Epidermal melanocyte (primary cell): Measurements from ENCODE around the gene DCTD.

ENCODE experiments used
- DNase-seq: peaks from one replicate; pipeline ENCODE4 v3.0.0; 2011; ENCODE audit warnings: low spot score; ENCODE audit not compliant: insufficient read length

DCTD gene

DNA sequence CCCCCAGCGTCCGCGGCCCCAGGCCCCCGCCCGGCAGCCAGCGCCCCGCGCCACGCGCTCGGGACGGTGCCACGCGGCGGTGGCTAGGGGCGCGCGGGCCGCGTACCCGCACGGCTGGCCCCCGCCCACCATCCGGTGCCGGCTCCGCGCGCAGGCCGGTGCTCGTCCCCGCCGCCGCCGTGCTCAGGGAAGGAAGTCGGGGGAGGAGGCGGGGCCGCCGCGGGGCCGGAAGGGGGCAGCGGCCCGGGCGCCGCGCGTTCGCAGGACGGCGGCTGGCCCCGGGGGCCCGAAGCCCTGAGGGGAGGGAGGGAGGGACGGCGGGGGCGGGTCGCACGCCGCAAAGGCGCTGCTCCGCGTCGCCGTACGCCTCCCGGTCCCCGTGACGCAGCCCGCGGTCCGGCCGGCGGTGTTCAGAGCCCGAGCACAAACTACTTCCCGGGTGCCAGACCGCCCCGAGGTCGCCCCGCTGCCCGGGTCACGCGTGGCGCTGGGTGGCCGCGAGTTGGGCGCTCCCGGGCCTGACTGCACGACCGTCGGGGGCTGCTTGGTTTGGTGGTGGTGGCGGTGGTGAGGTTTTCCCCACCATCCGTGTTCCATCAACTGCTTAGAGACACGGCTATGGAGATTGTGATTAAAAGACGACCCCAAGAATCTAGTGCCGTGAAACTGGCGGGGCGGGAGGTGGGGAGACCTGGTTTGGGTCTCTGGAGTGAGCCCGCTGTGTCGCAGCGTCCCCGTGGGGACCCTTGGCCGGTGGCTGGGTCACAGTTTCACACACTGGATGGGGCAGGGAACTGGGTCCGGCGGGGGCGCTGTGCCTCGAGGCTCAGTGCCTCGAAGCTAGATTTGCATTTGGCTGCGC, at the start of gene DCTD:
TSS of gene DCTD (minus strand) at position 205 of the 862 bp plus-strand sequence. CDS start 1,818 bp downstream, outside the sequence.
- no peak for DNase-seq

DNA sequence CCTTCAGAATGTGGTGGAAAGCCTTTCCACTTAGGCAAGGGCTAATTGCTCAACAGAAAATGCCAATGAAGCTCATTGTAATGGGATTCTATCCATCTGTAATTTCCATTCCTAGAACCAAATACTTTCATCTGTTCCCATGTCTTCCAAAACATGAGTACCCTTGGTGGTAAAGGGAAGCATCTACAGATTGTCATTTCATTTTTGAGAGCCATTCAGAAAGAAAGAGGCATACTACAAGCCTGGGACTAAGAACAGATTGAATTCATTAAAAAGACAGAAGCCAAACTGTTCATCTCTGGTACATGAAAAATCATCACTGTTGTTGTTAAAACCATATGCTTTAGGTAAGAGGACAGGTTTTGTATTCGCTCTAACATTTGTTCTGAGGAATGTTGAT, 43.6 kb upstream of the DCTD start:
- DNase-seq, result no peak

DNA sequence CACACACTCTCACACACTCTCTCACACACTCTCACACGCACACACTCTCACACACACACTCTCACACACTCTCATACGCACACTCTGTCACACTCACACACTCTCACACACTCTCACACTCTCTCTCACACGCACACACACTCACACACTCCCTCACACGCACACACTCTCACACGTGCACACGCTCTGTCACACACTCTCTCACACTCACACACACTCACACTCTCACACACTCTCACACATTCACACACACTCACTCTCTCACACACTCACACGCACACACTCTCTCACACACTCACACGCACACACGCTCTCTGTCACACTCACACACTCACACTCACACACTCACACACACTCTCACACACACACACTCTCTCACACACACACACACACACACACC, 43.0 kb upstream of the DCTD start:
- no peak for DNase-seq

DNA sequence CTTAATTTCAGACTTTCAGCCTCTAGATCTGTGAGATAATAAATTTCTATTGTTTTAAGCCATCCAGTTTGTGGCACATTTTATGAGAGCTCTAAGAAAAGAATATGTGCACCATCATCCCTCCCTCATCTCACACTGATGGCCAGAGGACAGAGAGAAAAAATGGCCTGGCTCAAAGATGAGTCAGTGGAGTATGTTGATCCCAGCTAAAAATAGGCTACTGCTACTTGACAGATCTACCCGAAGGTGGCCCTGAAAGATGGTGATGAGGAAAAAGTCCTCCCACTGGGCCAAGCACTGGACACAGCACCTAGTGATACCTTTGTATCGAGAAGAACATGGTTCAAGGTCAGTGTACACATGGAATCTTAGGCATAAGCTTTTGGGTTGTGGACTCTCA, 38.2 kb upstream of the DCTD start:
- no peak for DNase-seq

DNA sequence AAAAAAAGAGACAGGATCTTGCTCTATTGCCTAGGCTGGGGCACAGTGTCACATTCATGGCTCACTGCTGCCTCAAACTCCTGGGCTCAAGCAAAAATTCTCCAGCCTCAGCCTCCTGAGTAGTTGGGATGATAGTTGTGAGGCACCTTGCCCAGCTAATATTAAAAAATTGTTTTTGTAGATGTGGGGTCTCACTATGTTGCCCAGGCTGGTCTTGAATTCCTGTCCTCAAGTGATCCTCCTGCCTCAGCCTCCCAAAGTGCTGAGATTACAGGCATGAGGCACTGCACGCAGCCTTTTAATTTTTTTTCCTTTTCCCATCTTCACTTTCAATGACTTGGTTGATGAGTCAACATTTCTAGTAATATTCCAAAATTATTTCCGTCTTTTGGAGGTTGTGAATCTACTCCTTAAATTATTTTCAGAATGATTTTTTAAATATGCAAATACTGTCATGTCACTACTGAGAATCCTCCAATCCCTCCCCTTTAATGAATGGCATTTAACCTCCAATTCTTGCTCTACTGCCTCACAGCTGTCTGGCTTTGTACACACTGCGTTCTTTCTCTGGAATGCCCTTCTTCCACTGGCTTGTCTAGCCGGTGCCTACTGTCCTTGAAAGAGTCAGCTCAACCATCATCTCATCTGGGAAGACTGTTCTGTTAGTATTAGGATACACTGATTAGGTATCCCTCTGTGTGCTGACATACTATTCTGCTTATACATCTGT, 27.5 kb upstream of the DCTD start:
- DNase-seq, result no peak

DNA sequence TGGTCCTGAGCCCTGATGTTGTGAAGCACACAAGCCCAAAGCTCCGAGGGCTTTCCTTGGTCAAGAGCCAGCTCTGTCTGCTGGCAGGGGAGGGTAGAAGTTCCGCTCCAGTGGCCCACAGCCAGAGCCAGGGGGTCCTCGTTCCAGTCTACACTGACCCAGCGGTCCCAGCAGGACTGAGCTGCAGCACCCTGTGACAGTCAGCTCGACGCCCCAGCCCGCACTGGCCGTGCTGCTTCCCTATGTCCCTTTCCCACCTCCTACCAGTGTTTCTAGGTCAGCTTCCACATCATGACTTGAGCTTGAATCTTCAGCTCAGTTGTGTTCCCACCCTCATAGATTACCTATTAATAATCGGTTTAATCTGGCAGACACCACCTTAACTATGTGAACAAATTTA, 22.5 kb upstream of the DCTD start:
- no peak for DNase-seq

DNA sequence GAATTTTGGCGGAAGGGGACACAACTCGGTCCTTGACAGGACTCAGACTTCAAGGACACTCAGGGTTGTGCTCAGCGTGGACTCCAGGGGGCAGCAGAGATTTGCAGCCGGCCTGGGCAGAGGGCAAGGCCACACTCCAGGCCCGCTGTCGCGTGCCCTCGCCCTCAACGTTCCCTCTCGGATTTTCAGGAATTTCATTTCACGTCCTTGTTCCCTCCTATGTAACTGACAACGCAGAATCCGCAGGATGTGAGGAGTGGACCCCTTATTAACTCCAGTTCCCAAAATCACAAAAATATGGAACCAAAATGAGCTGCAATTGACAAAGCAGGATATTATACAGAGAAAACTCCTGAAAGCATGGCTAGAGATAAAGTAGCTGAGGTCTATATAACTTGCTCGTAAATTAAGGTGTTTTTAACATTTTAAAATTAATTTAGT, 21.0 kb upstream of the DCTD start:
- no peak for DNase-seq

DNA sequence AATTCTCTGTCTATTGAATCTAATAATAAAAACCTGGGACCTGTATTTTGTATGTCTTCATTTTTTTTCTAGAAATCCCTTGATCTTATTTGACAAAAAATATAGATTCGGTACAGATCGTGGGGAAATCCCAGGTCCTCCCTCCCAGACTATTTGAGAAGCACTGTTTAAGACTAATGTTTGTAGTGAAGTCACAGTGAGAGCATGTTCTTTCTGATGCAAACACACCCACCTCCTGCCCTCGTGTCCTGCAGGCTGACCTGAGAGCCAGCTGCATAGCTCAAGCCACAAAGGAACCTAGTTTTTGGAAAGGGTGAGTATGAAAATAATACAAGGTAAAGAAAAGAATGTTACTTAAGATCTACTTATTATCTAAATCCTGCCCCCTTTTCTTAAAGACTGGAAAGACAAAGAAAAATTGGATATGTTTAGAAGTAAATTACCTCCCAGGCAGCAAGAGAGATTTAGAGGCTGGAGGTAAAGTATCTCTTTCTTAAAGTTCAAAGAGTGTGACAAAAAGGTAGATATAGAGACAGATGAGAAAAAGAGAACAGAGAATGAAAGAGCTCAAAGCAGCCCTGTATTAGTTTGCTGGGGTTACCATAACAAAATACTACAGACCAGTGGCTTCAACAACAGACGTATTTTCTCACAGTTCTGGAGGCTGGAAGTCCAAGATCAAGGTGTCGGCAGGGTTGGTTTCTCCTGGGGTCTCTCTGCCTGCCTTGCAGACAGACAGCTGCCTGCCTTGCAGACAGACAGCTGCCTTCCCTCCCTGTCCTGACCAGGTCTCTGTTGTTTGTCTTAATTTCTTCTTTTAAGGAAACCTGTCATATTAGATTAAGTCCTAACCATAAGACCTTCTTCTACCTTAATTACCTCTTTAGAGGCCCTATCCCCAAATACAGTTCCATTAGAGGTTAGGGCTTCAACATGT, 20.4 kb upstream of the DCTD start:
- no peak for DNase-seq

DNA sequence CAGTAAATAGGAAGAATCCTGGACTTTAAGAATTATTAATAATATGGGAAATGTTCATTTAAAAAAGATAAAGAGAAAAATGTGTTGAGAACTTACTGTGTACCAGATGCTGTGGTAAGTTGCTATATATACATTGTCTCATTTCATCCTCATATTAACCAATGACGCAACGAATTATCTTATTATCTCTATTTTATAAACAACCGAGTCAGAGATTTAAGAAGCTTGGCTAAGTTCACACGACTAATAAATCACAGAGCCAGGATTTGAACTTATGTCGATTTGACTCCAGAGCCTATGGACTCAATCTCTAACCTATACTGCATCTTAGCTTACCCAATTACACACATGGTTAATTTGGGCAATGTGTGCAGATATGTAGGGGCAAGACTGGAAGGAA, 15.5 kb upstream of the DCTD start:
- no peak for DNase-seq

DNA sequence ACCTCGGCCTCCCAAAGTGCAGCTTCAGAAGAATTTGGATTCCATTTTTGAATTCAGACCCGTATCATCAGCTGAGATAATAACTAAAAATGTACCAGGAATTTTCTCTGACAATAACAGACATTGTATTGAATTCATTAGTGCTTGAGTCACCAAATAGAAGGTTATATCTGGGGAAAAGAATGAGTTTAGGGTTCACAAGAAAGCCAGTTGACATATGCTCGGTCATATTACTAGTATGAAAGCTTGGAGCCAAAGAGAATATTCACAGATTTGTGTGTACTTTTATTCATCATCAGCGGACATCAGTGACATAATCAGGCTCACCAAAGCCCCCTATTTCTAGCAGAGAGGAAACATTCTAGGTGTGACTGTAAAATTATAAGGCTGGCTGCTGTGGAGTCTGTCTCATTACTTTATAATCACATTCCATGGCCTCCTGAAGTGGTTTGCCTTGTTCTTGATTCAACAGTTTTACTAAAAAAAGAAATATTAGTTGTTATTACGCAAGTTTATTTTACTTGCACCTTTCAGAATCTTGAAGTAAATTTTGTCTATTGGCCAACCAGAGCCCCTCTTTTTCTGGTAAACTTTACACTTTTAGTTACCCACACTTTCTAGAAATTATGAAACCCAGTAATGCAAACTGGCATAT, 14.6 kb upstream of the DCTD start:
- no peak for DNase-seq

DNA sequence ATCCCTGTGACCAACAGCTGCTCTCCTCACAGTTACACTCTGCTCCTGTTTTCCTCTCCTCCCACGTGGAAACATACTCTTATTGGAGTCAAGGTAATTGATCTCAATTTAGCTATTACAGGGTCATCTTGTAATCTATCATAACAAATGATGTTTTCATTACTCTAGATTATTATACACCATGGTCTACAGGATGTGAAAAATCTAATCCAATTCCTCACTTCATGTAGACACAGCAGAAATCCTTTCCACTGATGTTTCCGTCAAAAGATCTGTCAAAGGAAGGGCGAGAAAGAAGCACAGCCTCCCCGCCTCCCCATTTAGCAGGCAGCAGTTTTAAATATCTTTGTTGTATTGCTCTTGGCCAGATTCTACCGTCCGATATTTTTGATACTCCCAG, 13.7 kb upstream of the DCTD start:
- DNase-seq, result no peak

DNA sequence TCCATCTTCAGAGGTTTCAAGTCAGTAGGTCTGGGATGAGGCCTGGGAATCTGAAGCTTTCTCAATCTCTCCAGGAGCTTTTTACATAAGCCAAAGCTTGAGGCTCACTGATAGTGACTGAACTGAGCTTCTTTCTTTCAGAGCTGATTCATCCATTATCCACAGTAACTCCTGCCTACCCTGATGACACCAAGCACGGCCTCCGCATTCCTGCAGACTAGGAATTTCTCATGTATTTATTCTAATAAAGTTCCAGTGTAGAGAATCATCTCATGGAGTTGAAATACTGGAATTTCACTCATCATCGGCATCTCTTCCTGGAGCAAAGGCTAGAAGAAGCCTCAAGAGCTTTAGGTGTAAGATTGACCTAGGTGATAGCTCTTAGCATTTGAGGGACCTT, 12.1 kb upstream of the DCTD start:
- DNase-seq, result no peak

DNA sequence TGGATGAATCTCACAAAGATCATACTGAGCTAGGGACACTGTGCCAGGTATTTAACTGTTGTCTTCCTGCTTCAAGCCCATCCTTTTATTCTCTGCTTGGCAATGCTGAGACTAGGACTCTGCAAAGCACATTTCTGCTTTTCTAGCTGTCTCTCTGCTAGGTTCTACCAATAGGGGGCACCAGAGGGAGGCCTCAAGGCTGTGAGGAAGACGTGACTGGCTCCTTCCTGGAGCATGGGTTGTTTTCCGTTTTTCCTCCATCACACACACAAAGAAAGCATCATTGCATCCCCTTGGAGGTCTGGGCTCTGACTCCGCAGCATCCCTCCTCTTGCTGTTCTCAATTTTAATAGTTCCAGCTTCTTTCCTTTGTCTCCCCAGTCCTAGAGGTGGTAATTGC, 10.9 kb upstream of the DCTD start:
- DNase-seq, result no peak

DNA sequence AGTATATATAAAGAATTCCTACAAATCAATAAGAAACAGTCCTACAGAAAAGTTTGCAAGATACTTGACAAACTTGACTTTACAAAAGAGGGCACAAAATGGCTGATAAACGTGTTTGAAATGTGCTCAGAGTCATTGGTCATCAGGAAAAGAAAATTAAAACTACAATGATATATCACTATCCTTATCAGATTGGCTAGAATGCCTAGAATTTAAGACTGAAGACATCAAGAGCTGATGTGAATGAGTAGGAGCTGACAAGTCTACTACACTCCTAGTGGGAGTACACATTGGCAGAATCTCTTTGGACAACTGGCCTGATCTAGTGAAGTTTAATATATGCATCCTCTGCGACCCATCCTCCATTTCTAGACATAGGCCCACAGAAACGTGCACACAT, 10.3 kb upstream of the DCTD start:
- no peak for DNase-seq

DNA sequence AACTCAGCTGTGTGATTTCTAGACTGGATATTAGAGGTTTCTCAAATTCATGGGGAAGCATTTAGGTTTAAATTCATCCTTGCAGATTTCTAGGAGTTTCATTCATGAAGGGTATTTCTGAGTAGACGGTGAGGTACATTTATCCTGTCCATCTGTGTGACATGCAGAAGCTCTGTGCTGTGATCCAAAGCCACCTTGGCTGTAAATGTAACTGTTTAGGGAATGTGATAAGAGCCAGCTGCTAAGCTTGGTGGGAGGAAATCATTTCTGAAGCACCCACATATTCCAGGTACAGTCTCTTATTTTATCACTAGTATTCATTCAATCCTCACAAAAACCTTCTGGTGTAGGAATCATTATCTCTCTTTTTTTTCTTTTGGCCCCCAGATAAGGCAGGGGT, 8.7 kb upstream of the DCTD start:
- no peak for DNase-seq

DNA sequence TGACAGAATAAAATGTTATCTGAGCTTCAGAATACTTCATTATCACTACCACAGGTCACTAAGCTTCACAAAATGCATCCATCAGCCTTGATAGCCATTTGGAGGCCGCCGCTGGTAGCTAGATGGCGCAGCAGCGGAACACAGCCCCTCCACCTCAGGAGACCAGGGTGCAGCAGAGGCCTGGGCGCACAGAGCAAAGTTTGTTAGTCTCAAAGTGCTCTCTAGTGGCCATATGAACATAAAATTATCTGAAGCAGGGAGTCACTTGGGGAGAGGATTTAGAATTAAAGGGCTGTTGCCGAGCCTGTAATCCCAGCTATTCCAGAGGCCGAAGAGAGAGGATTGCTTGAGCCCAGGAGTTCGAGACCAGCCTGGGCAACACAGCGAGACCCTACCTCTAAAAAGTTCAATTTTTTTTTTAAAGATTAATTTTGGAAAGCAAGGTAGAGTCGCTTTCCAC, 8.1 kb upstream of the DCTD start:
- no peak for DNase-seq

DNA sequence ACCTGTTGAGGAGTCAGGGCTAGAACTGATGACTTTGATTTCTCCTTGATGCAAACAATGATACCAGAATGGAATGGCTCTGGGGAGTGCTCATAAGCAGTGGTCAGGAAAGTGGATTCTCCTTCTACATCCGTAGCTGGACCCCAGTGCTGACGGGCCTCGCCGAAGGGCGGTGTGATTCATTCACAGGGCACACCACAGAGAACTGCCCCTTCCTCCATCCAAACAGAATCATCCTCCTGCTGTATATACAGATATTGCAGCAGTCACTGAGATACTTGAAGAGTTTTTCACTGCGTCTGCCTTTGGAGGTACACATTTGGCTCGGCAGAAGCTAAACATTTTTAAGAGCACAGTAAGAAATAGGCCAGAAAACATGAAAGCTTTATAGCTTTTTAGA, 7.3 kb upstream of the DCTD start:
- no peak for DNase-seq

DNA sequence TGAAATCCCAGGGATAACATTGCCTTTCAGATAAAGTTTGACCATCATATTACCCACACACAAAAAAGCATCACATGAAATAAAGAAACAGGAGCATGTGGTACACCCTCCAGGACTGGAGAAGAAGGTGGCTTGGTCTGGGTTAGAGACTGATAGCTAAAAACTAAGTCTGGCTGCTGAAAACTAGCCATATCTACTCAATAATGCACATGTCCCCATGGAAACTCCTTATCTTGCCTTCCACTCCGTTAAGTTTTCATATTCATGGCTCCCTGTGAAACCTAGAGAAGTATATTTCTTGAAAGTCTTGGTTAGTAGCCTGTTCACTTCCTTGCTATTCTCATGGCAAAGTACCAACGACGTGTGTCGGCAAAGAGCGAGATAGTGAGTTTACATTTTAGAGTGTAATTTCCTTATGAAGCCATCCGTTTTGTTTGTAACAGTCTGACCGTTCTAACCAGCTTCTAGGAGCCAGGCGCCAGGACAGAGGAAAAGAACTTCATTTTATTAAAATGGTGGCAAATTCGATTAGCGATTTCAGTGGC, 6.7 kb upstream of the DCTD start:
- DNase-seq, result no peak

DNA sequence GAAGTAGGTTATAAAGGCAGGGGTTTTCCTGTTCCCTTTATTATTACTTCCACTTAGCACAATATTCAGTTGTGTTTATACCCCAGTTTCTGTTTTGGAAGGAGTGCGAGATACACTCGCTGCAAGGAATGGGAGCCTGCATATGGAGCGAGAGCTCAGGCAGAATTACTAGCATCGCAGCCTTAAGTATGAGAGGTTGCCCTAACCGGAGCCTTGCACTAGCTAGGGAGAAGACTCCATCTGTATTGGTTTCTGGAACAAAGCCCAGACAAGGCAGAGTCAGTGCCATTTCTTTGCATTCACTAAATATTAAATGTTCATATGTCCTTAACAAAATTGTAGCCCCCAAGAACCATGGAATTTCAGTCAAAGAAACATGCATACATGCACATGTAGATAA, 6.2 kb upstream of the DCTD start:
- DNase-seq, result no peak

DNA sequence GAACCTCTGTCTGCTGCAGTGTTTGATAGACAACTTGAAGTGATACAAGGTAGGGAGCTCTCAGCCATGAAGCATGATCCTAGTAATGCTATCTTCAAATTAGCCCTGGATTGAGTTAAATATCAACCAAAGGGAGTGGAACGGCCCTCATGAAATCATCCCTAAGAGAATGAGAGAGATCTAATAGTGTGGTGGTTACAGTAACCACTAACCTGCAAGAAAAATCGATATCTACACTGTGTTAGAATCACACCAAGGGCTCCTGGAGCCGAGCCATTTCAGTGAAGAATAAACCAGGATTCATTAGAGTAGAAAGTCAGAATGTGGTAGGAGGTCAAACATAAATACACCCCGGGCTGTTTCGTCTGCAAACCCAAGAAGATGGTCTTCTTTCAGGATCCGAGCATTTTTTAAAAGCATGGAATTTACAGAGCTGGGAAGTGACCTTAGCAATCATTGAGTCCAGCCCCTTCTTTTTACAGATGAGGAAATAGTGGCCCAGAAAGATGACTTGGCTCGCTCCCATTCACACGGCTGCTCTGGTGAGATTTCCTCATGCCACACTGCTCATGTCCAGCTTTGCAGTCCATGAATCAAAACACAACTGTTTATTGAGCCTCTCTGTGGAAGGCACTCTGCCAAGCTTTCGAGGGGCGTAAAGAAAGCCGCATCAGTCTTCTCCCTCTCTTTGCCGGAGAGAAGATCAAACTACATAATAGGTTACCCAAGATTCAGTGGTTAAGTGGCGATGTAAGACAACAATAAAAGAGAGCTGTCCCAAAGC, 5.5 kb upstream of the DCTD start:
- no peak for DNase-seq
